ENCODE measurements around the gene ITGA6. TPM values are rescaled to one million over a fixed set of nuclear protein-coding genes. Genes with fewer than 3 reads are reported as not detected.

The ITGA6 gene
- total RNA-seq, 1 experiment from 2014 or later, result 27.8 TPM

DNA sequence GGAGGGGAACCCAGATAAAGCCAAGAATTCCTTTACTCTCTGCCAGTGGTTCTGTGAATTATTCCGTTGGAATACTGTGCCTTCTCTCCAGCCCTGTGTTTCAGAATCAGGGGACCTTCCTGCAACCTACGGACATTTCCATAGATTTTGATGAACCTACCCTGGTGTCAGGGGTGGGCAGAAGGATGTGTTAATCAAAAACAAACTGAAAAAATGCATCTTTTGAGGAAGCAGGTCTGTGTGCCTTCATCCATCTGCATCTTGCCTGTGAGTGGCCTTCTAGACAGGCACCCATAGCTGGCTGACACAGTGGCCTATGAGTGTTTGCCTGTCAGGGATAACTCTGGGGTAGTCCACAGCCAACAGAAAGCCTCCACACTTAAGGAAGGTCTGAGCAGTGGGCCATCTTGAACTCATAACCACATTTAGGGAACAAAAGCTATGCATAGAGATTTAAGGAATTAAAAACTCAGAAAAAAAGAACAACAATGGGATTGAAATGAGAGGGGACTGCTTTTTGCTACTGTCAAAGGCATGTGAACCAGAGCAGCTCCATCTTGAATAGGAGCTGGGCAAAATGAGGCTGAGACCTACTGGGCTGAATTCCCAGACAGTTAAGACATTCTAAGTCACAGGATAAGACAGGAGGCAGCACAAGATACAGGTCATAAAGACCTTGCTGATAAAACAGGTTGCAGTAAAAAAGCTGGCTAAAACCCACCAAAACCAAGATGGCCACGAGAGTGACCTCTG lies 45.9 kb upstream of the ITGA6 start:
- H3K4me1 Mint-ChIP-seq (ENCODE audit: low read depth, unreplicated experiment), result no peaks in the 10 kb centered on the region
- no TSS peak for BruUV-seq (replicated peaks)
- H3K27ac Mint-ChIP-seq (ENCODE audit: unreplicated experiment), result peak overlapping the region; percentile 24
- no peaks in the 10 kb centered on the region for H3K9me3 Mint-ChIP-seq (ENCODE audit: unreplicated experiment)
- peaks cover 17% of the 10 kb centered on the region for H3K9me3 ChIP-seq
- H3K27me3 ChIP-seq (replicated peaks; ENCODE audit: control insufficient read depth, insufficient read depth, low read length), result no peaks in the 10 kb centered on the region
- H3K4me1 ChIP-seq, result no peaks in the 10 kb centered on the region
- POLR2A ChIA-PET, result no interaction called here
- no peak for TF ChIP-seq CTCF (IDR thresholded peaks at IDR 0.05; ENCODE audit: insufficient read depth in 1 of 2, low read depth in 1 of 2, low read length in 1 of 2, severe bottlenecking in 1 of 2, unreplicated experiment in 1 of 2)
- intact Hi-C loops (cut with micrococcal nuclease; ENCODE audit: unreplicated experiment), result no loop called here
- CTCF ChIA-PET, result no interaction called here
- H3K36me3 ChIP-seq (ENCODE audit: control insufficient read depth, insufficient read depth, low read length), result no peaks in the 10 kb centered on the region
- H3K36me3 Mint-ChIP-seq (ENCODE audit: insufficient read depth, unreplicated experiment), result no peaks in the 10 kb centered on the region
- H3K4me3 ChIP-seq (ENCODE audit: low read depth, low read length), result no peak overlapping the region
- no peak overlapping the region for H3K4me3 Mint-ChIP-seq (ENCODE audit: unreplicated experiment)
- no peaks in the 10 kb centered on the region for H3K27me3 Mint-ChIP-seq (ENCODE audit: insufficient read depth, unreplicated experiment)
- no peak for DNase-seq

DNA sequence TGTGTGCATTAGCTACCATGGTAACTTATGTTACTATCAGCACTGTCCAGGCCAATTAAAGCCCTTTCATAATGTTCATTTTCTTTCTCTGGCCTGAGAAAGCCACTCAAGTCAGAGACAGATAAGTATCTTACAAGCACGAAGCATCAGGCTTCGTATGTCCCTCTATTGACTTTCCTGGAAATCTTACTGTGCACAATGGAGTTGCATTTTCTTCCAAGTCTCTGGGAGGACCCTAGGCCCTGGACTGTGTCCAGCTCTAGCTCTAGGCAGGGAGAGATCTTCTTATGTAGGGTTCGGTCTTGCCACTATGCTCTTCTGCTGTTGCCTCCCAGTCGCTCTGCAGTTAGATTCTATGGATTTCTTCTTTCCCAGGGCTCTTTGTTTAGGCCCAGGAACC lies 40.0 kb upstream of the ITGA6 start:
- H3K27me3 Mint-ChIP-seq (ENCODE audit: insufficient read depth, unreplicated experiment), result no peaks in the 10 kb centered on the region
- H3K4me3 ChIP-seq (ENCODE audit: low read depth, low read length), result no peak overlapping the region
- intact Hi-C loops (cut with micrococcal nuclease; ENCODE audit: unreplicated experiment), result no loop called here
- no peaks in the 10 kb centered on the region for H3K4me1 Mint-ChIP-seq (ENCODE audit: low read depth, unreplicated experiment)
- no peaks in the 10 kb centered on the region for H3K36me3 Mint-ChIP-seq (ENCODE audit: insufficient read depth, unreplicated experiment)
- no peaks in the 10 kb centered on the region for H3K27me3 ChIP-seq (replicated peaks; ENCODE audit: control insufficient read depth, insufficient read depth, low read length)
- POLR2A ChIA-PET, result no interaction called here
- TF ChIP-seq CTCF (IDR thresholded peaks at IDR 0.05; ENCODE audit: insufficient read depth in 1 of 2, low read depth in 1 of 2, low read length in 1 of 2, severe bottlenecking in 1 of 2, unreplicated experiment in 1 of 2), result no peak
- no peaks in the 10 kb centered on the region for H3K36me3 ChIP-seq (ENCODE audit: control insufficient read depth, insufficient read depth, low read length)
- H3K27ac Mint-ChIP-seq (ENCODE audit: unreplicated experiment), result no peak overlapping the region
- no TSS peak for BruUV-seq (replicated peaks)
- no peak overlapping the region for H3K4me3 Mint-ChIP-seq (ENCODE audit: unreplicated experiment)
- no peaks in the 10 kb centered on the region for H3K9me3 Mint-ChIP-seq (ENCODE audit: unreplicated experiment)
- CTCF ChIA-PET, result no interaction called here
- peaks cover 2% of the 10 kb centered on the region; the same call in 1 of the 2 replicates for H3K9me3 ChIP-seq
- no peak for DNase-seq
- peaks cover 4% of the 10 kb centered on the region; the same call in 1 of the 2 replicates for H3K4me1 ChIP-seq

DNA sequence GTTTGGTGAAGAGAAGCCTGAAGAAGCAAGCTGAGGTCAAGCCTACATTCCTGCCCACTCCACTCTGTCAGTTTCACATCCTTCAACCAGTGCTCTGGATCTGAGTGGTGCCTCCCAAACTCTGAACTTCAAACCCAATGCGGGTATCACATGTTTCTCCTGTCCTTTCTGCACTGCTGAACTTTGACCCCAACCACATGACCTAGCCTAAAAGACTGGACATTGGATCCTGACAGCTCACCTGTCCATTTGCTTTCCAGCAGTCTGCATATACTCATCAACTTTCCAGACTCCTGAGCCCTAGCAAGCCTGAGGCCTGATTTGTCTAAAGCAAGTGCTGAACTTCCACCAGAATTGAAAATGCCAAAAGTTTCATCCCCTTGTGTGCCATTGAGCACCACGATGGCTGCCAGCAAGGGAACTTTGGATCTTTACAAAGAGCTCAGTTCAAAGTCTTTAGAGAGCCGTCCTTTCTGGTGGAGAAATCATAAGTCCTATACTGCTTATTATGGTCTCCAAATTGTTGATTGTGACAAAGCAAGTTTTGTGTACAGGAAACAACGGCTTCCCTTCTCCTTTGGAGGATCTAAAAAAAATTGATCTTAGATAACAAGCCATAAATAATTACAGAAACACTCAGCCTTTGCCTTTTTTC lies 37.6 kb upstream of the ITGA6 start:
- H3K9me3 Mint-ChIP-seq (ENCODE audit: unreplicated experiment), result no peaks in the 10 kb centered on the region
- no peaks in the 10 kb centered on the region for H3K36me3 Mint-ChIP-seq (ENCODE audit: insufficient read depth, unreplicated experiment)
- ChIA-PET CTCF (no interaction called here), POLR2A (no interaction called here)
- no peak overlapping the region for H3K4me3 Mint-ChIP-seq (ENCODE audit: unreplicated experiment)
- DNase-seq, result no peak
- H3K4me3 ChIP-seq (ENCODE audit: low read depth, low read length), result no peak overlapping the region
- no peaks in the 10 kb centered on the region for H3K36me3 ChIP-seq (ENCODE audit: control insufficient read depth, insufficient read depth, low read length)
- H3K4me1 ChIP-seq, result peaks cover 4% of the 10 kb centered on the region; the same call in 1 of the 2 replicates
- TF ChIP-seq CTCF (IDR thresholded peaks at IDR 0.05; ENCODE audit: insufficient read depth in 1 of 2, low read depth in 1 of 2, low read length in 1 of 2, severe bottlenecking in 1 of 2, unreplicated experiment in 1 of 2), result no peak
- intact Hi-C loops (cut with micrococcal nuclease; ENCODE audit: unreplicated experiment), result no loop called here
- no peak overlapping the region for H3K27ac Mint-ChIP-seq (ENCODE audit: unreplicated experiment)
- no peaks in the 10 kb centered on the region for H3K9me3 ChIP-seq
- no peaks in the 10 kb centered on the region for H3K27me3 Mint-ChIP-seq (ENCODE audit: insufficient read depth, unreplicated experiment)
- no peaks in the 10 kb centered on the region for H3K4me1 Mint-ChIP-seq (ENCODE audit: low read depth, unreplicated experiment)
- no TSS peak for BruUV-seq (replicated peaks)
- H3K27me3 ChIP-seq (replicated peaks; ENCODE audit: control insufficient read depth, insufficient read depth, low read length), result no peaks in the 10 kb centered on the region
